Activated CD8-positive, alpha-beta memory T cell treated with anti-CD3 and anti-CD28 coated beads for 24 hours (primary cell): ENCODE measurements around the gene GNG10.
"Not testable (repeated sequence)": the region's sequence is repeated elsewhere in the genome, so short reads cannot be mapped to it uniquely, and the experiment has no call there.

ENCODE experiments used
- DNase-seq: peaks from one replicate; pipeline ENCODE4 v3.0.0-alpha.2; 2020

GNG10 gene

DNA sequence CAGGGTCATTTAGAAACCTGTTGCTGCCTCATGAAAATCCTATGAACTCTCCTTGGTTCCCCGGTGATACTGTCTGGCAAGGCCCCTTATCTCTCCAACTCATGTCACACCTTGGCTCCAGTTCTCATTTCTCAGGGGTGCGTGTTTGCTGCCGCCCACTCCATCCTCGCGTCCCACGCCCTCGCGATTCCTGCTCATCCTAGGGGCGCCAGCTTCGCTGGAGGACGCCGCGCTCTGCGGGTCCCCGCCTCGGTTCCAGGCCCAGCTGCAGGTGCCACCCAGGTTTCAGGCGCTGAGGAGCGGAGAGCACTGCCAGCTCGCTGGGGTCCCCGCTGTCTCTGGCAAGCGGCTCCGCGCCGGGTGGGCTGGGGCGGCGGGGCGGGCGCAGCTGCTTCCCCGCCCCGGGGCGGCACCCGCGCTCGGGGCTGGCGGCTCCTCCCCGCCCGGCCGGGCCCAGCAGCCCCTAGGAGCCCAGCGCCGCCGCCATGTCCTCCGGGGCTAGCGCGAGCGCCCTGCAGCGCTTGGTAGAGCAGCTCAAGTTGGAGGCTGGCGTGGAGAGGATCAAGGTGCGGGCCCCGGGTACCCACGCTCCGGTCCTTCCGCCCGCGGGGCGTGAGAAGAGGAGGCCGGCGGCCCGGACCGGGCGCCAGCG, at the start of gene GNG10:
TSS of gene GNG10 (plus strand) at position 456 of the 652 bp plus-strand sequence. CDS start at position 486, 30 bp downstream.
- peak; percentile 89 for DNase-seq

DNA sequence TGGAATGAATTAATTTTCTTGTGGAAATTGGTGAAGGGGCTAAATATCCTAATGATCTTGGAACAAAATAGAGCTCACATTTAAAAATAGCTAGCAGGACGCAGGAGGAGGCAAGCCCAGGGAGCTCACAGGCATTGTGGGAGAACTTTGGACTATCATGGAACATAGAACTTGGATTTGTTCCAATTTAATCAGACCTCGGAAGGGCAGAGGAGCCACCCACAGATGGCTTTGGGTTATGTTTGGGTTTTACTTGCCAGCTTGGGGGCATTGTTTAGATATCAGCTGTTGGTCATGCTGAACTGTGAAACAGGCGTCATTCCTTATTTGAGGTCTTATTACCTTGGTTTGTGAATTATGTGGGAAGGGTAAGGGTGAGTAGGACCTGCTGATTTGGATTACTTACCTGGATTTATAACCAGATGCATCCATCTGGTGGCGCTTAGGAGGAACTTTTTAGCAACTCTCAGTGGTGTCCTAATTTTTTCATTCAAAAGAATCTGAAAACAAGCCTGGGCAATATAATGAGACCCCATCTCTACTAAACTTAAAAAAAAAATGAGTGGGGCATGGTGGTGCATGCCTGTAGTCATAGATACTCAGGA, 47.9 kb upstream of the GNG10 start:
- DNase-seq: no peak

DNA sequence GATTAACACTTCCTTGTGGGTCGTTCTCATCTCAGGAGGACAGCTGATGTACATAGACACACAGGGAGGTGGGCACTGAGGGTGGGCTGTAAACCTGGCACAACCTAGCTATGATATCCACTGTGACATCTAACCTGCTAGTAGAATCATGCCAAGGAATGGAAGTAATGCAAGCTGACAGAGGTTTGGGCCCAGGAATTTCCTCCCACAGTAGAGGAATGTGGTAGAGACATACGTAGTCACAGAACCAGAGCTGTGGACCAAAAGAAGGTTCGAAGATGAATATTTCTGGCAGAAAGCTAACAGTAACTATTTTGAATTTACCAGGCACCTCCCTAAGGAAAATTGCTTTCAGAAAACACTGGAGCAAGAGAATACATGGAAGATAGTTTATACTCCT, 45.5 kb upstream of the GNG10 start:
- no peak for DNase-seq

DNA sequence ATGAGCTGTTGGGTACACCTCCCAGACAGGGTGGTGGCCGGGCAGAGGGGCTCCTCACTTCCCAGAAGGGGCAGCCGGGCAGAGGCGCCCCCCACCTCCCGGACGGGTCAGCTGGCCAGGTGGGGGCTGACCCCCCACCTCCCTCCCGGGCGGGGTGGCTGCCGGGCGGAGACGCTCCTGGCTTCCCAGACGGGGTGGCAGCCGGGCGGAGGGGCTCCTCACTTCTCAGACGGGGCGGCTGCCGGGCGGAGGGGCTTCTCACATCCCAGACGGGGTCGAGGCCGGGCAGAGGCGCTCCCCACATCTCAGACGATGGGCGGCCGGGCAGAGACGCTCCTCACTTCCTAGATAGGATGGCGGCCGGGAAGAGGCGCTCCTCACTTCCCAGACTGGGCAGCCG, 44.1 kb upstream of the GNG10 start:
- DNase-seq: not testable (repeated sequence)

GRCh38 chr9:111621895-111622480, 39.4 kb upstream of the GNG10 start:
- no peak for DNase-seq

DNA sequence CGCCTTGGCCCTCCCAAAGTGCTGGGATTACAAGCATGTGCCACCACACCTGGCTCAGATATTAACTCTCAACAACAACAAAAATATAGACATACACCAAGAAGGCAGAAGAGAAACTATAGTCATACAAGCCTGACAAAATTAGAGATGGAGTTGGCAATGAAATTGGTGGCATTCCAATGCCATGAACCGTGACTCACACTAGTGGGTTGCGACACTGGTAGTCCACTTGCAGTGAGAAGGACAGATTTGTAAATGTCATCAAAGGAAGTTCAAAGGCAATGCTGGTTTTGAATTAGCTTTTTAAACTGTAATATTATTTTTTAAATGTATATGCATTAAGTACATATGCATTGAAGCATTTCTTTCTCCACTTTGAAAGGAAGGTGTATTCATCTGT, 38.8 kb upstream of the GNG10 start:
- no peak for DNase-seq

DNA sequence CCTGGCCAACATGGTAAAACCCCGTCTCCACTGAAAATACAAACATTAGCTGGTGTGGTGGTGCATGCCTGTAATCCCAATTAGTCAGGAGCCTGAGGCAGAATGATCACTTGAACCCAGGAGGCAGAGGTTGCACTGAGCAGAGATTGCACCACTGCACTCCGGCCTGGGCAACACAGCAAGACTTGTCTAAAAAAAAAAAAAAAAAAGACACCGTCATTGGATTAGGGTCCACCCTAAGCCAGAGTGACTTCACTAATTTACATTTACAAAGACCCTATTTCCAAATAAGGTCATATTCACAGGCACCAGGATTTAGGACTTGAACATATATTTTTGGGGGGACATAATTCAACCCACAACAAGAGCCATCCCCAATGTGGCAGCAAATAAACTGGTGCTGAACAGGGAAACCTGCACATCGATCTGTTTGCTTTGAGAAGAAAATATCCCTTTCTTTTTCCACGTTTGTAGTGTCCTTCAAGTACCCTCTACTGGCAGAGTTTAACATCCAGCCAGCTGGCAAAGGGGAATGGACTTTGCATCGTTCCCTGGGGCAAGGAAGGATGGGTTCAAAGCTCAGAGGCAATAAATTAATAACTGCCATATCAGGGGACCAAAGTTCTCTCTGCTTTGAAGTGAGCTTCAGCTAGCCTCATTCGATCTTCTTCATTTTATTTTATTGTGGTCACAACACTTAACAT, 34.0 kb upstream of the GNG10 start:
- DNase-seq: no peak

- no peak for DNase-seq
Observed at GRCh38 chr9:111628411-111628810, 33.0 kb upstream of the GNG10 start.

DNA sequence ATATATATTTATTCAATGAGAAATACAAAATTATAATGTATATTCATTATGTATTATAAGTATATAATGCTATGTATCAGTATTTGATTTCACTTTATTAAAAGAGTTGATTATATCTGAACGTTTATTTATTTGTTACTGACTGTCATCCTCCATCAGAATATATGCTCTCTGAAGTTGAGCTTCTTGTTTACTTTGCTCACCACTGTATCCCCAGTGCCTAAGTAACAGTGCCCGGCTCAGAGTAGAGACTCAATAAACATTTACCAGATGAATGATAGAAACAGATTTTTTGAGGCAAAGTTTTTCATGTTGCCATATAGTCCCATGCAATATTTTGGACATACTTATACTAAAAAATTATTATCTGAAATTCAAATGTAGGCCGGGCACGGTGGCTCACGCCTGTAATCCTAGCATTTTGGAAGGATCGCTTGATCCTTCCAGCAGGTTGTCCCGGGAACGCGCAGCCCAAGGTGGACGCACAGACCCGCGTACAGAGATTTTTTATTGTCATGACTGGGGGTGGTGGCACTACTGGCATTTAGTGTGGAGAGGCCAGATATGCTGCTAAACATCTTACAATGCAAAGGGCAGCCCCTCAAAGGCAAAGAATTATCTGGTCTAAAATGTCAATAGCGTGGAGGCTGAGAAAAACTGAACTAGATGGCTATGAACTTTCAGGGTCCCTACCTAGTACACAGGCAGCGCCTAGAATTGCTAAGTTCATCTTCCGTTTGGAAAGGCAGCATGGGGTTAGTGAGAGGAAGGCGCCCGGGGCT, 31.0 kb upstream of the GNG10 start:
- DNase-seq: no peak

- DNase-seq: no peak
Observed at GRCh38 chr9:111630964-111631213, 30.5 kb upstream of the GNG10 start.

GRCh38 chr9:111631214-111631971, 30.0 kb upstream of the GNG10 start, which contains the start of gene DNAJC25:
DNAJC25 (plus strand) TSS chr9:111631334; CDS start chr9:111631408, 74 bp downstream.
- peak; percentile 95 for DNase-seq

GRCh38 chr9:111632060-111632459, 29.3 kb upstream of the GNG10 start:
- DNase-seq: no peak

- DNase-seq: no peak
Observed at GRCh38 chr9:111632695-111633388, 28.6 kb upstream of the GNG10 start.

- no peak for DNase-seq
Observed at GRCh38 chr9:111633389-111633736, 28.0 kb upstream of the GNG10 start.

DNA sequence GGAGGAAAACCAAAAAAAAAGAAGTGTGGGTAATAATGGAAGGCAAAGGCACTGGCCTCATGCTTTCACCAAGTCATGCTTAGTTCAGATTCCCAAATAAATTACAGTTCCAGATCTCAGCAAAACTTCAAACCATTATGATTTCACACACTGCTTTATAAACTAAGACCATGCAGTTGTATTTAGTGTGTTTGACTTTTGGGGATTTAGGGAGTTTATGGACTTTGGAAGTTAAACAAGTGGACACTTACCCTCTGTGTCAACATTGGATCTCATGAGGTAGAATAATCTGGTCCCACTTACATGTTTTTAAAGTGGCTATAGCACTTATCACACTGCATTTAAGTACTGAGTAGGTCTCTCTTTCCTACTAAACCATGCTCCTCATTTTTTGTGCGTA, 26.5 kb upstream of the GNG10 start:
- no peak for DNase-seq

DNA sequence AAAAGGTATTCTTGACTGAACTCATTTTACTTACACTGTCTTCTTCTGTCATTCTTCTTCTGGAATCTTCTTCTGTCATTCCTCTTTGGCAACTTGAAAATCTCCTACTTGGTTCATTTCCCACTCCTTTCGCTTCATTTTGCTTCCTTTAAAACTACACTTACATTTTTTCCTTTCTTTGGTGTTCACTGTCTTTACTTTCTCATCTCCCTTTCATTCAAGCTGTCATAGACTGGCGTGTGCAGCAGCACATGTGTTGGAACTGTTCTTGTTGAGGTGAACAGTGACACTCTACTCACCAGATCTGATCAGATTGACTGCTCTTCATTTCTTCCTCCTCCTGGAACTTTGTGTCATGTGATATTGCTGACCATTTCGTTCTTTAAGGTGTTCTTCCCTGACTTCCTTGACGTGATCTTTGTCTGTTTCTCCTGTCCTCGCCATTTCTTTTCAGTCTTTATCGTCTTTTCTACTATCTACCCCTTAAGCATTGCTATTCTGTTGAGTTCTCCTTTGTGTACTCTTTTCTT, 23.9 kb upstream of the GNG10 start:
- no peak for DNase-seq

- no peak for DNase-seq
Observed at GRCh38 chr9:111644195-111644772, 17.1 kb upstream of the GNG10 start.

DNA sequence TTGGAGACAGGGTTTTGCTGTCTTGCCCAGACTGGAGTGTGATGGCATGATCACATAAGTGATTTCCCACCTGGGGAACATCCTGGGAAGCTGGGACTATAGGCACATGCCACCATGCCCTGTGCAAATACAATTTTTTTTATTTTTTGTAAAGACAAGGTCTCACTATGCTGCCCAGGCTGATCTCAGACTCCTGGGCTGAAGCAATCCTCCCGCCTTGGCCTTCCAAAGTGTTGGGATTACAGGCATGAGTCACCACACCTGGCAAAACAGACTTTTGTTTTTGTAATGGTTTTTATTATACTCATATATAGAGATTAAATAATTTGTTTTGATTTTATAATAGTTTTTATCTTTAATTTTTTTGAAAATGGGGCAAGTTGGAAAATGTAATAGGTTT, 15.6 kb upstream of the GNG10 start:
- no peak for DNase-seq

GRCh38 chr9:111646417-111646816, 15.0 kb upstream of the GNG10 start:
- DNase-seq: no peak

- DNase-seq: no peak
Observed at GRCh38 chr9:111648066-111648465, 13.3 kb upstream of the GNG10 start.

- no peak for DNase-seq
Observed at GRCh38 chr9:111649016-111649415, 12.4 kb upstream of the GNG10 start.
